Skeletal muscle satellite cell (primary cell): ENCODE data around the gene LRRC10B.

ENCODE experiments used
- H3K27me3 ChIP-seq: 2 replicates; pipeline ENCODE4 v1.7.0; 2013; ENCODE audit warnings: low read length; ENCODE audit not compliant: control insufficient read depth, insufficient read depth
- H3K36me3 ChIP-seq: 2 replicates; pipeline ENCODE4 v1.7.0; 2013; ENCODE audit warnings: mild to moderate bottlenecking, control low read depth, low read length; ENCODE audit not compliant: insufficient read depth
- H3K4me1 ChIP-seq: 2 replicates; pipeline ENCODE4 v1.7.0; 2013; ENCODE audit warnings: low read length; ENCODE audit not compliant: control insufficient read depth, insufficient read depth
- H3K4me2 ChIP-seq: 2 replicates; pipeline ENCODE4 v1.7.0; 2013; ENCODE audit warnings: mild to moderate bottlenecking, low read length
- H3K4me3 ChIP-seq: 2 replicates; pipeline ENCODE4 v1.7.0; 2013; ENCODE audit warnings: low read length
- H3K9ac ChIP-seq: 2 replicates; pipeline ENCODE4 v1.7.0; 2013; ENCODE audit warnings: mild to moderate bottlenecking, low read depth, low read length, moderate library complexity
- H3K9me3 ChIP-seq: replicated peaks from 2 replicates; pipeline ENCODE4 v1.7.0; 2013; ENCODE audit warnings: mild to moderate bottlenecking, control low read depth, low read length

Gene LRRC10B

GRCh38 chr11:61544466-61544865 is 35.9 kb downstream of the LRRC10B start:
- Histone ChIP-seq H3K27me3 (peaks cover 4% of the 10 kb centered on the region), H3K36me3 (no peaks in the 10 kb centered on the region)

GRCh38 chr11:61545341-61545740 is 36.8 kb downstream of the LRRC10B start:
- Histone ChIP-seq H3K36me3 (no peaks in the 10 kb centered on the region), H3K4me3 (no peak overlapping the region), H3K27me3 (no peaks in the 10 kb centered on the region), H3K9ac (no peak overlapping the region), H3K4me2 (no peak overlapping the region), H3K4me1 (peaks cover 31% of the 10 kb centered on the region), H3K9me3 (no peaks in the 10 kb centered on the region)

More at GRCh38 chr11:61544466-61544865, 35.9 kb downstream of the LRRC10B start:
- Histone ChIP-seq H3K4me1 (peaks cover 36% of the 10 kb centered on the region), H3K9ac (no peak overlapping the region), H3K9me3 (no peaks in the 10 kb centered on the region), H3K4me3 (no peak overlapping the region), H3K4me2 (no peak overlapping the region)

GRCh38 chr11:61545921-61546320 is 37.4 kb downstream of the LRRC10B start:
- H3K9me3 ChIP-seq = no peaks in the 10 kb centered on the region
- no peak overlapping the region for H3K9ac ChIP-seq
- H3K27me3 ChIP-seq = no peaks in the 10 kb centered on the region
- H3K4me2 ChIP-seq = no peak overlapping the region
- no peak overlapping the region for H3K4me3 ChIP-seq
- H3K36me3 ChIP-seq = no peaks in the 10 kb centered on the region
- H3K4me1 ChIP-seq = peaks cover 32% of the 10 kb centered on the region

- Histone ChIP-seq H3K9ac (no peak overlapping the region), H3K27me3 (no peaks in the 10 kb centered on the region), H3K36me3 (no peaks in the 10 kb centered on the region), H3K4me1 (peaks cover 35% of the 10 kb centered on the region), H3K4me2 (no peak overlapping the region), H3K9me3 (no peaks in the 10 kb centered on the region), H3K4me3 (no peak overlapping the region)
These were observed 38.1 kb downstream of the LRRC10B start for GRCh38 chr11:61546663-61547062.

- no peaks in the 10 kb centered on the region for H3K9me3 ChIP-seq
- H3K4me1 ChIP-seq = peaks cover 35% of the 10 kb centered on the region
- peaks cover under 1% of the 10 kb centered on the region for H3K27me3 ChIP-seq
- H3K9ac ChIP-seq = no peak overlapping the region
- no peak overlapping the region for H3K4me2 ChIP-seq
- H3K4me3 ChIP-seq = no peak overlapping the region
- H3K36me3 ChIP-seq = no peaks in the 10 kb centered on the region
These were observed 38.7 kb downstream of the LRRC10B start for GRCh38 chr11:61547246-61547645.

- Histone ChIP-seq H3K4me2 (no peak overlapping the region), H3K4me3 (no peak overlapping the region), H3K27me3 (peaks cover 6% of the 10 kb centered on the region), H3K9me3 (no peaks in the 10 kb centered on the region), H3K4me1 (peaks cover 20% of the 10 kb centered on the region), H3K36me3 (no peaks in the 10 kb centered on the region), H3K9ac (no peak overlapping the region)
These were observed 40.6 kb downstream of the LRRC10B start for GRCh38 chr11:61549177-61549576.

GRCh38 chr11:61549662-61550568 is 41.4 kb downstream of the LRRC10B start:
- H3K36me3 ChIP-seq = no peaks in the 10 kb centered on the region
- H3K9ac ChIP-seq = no peak overlapping the region
- peaks cover 13% of the 10 kb centered on the region for H3K27me3 ChIP-seq
- H3K4me3 ChIP-seq = no peak overlapping the region
- H3K4me2 ChIP-seq = no peak overlapping the region
- peaks cover 17% of the 10 kb centered on the region for H3K4me1 ChIP-seq
- H3K9me3 ChIP-seq = no peaks in the 10 kb centered on the region

- Histone ChIP-seq H3K4me2 (no peak overlapping the region), H3K4me3 (no peak overlapping the region), H3K4me1 (peaks cover 17% of the 10 kb centered on the region), H3K9me3 (no peaks in the 10 kb centered on the region), H3K9ac (no peak overlapping the region), H3K27me3 (peaks cover 19% of the 10 kb centered on the region), H3K36me3 (no peaks in the 10 kb centered on the region)
These were observed 42.2 kb downstream of the LRRC10B start for GRCh38 chr11:61550665-61551227.

- peak overlapping the region; percentile 36 for H3K4me2 ChIP-seq
- H3K4me1 ChIP-seq = peaks cover 17% of the 10 kb centered on the region
- peak overlapping the region; percentile 7 for H3K4me3 ChIP-seq
- no peaks in the 10 kb centered on the region for H3K9me3 ChIP-seq
- peak overlapping the region; percentile 54 for H3K9ac ChIP-seq
- H3K27me3 ChIP-seq = peaks cover 28% of the 10 kb centered on the region
- no peaks in the 10 kb centered on the region for H3K36me3 ChIP-seq
These were observed 43.1 kb downstream of the LRRC10B start for GRCh38 chr11:61551634-61552033.

GRCh38 chr11:61552108-61552635 is 43.6 kb downstream of the LRRC10B start:
- Histone ChIP-seq H3K9ac (no peak overlapping the region), H3K36me3 (no peaks in the 10 kb centered on the region), H3K4me2 (peak overlapping the region; percentile 36), H3K4me1 (peaks cover 17% of the 10 kb centered on the region), H3K27me3 (peaks cover 34% of the 10 kb centered on the region), H3K9me3 (no peaks in the 10 kb centered on the region), H3K4me3 (peak overlapping the region; percentile 7)

GRCh38 chr11:61553373-61554171 is 45.0 kb downstream of the LRRC10B start:
- Histone ChIP-seq H3K27me3 (peaks cover 42% of the 10 kb centered on the region), H3K4me3 (no peak overlapping the region), H3K36me3 (no peaks in the 10 kb centered on the region), H3K9me3 (no peaks in the 10 kb centered on the region), H3K4me1 (peaks cover 17% of the 10 kb centered on the region), H3K9ac (no peak overlapping the region), H3K4me2 (no peak overlapping the region)
